ENCODE results near the gene KIF16B. TPM values are rescaled to one million over a fixed set of nuclear protein-coding genes. Genes with fewer than 3 reads are reported as not detected.

The KIF16B gene
- total RNA-seq, 1 experiment from 2014 or later = 7.0 TPM

DNA sequence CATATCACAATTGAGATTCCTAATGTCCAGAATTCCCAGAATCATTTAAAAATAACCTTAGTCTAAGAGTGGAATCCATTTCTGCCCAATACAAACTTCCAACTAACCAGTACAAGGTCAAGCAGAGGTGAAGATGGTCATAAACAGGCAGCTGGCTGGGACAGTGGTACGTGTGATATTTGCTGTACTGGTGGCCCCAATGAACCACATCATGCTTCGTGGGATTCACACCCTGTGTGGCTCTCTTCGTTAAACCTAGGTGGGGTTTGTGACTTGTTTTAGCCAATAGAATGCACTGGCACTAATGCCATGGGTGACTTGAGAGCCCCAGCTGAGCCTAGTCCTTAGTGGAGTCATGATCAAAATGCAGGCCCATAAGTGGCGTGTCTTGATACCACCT, 286.6 kb downstream of the KIF16B start:
- RAD21 ChIA-PET (ENCODE audit: low non-redundant PET in 1 of 2, low total read pairs in 2 of 2, uncharacterized antibody in 2 of 2, unreplicated experiment in 2 of 2) = no interaction called here
- intact Hi-C loops (cut with micrococcal nuclease) = loop anchor here (10.0 kb wide), 1 partner anchor 188 kb away; no protein-coding TSS in a partner anchor
- no TSS peak for BruUV-seq (replicated peaks)

More for the DNA sequence above, 286.6 kb downstream of the KIF16B start:
- no peak for ATAC-seq
- no peaks in the 10 kb centered on the region for H3K4me1 ChIP-seq (ENCODE audit: control insufficient read depth in 1 of 2, insufficient read depth in 2 of 2, low read length in 2 of 2)
- H3K27ac ChIP-seq (ENCODE audit: low read depth, low read length) = no peak overlapping the region
- H4K20me1 ChIP-seq (ENCODE audit: insufficient read depth) = no peaks in the 10 kb centered on the region
- H3K27me3 ChIP-seq (ENCODE audit: insufficient read depth, low read length) = no peaks in the 10 kb centered on the region
- POLR2A ChIA-PET = no interaction called here
- no peaks in the 10 kb centered on the region for H3K36me3 ChIP-seq (ENCODE audit: control insufficient read depth in 1 of 2, insufficient read depth in 2 of 2, low read length in 2 of 2)
- H3K4me2 ChIP-seq (ENCODE audit: low read length) = no peak overlapping the region
- DNase-seq (ENCODE audit: low read depth, low spot score) = no peak
- H3K9me3 ChIP-seq (ENCODE audit: control insufficient read depth in 1 of 2, insufficient read depth in 1 of 2, low read depth in 1 of 2, low read length in 2 of 2) = no peaks in the 10 kb centered on the region
- no peak overlapping the region for H2AFZ ChIP-seq (ENCODE audit: low read depth, low read length, poor library complexity, severe bottlenecking)
- no peak overlapping the region for H3K9ac ChIP-seq (ENCODE audit: low read length)
- H3K4me3 ChIP-seq (replicated peaks in 1 of 2; ENCODE audit: low read depth in 1 of 2, low read length in 2 of 2) = no peak overlapping the region
- no peaks in the 10 kb centered on the region for H3K79me2 ChIP-seq (ENCODE audit: insufficient read depth, low read length)
- TF ChIP-seq SIN3A (IDR thresholded peaks at IDR 0.05; ENCODE audit: low read depth) = no peak
- TF ChIP-seq SRF (IDR thresholded peaks at IDR 0.05; ENCODE audit: low read depth) = no peak
- TF ChIP-seq REST (IDR thresholded peaks at IDR 0.05; ENCODE audit: low read depth) = no peak
- no peak for TF ChIP-seq RAD21 (IDR thresholded peaks at IDR 0.05; ENCODE audit: low read depth)
- TF ChIP-seq EGR1 (IDR thresholded peaks at IDR 0.05; ENCODE audit: low read depth) = no peak
- CTCF ChIA-PET = no interaction called here
- no peaks in the 10 kb centered on the region for H3K9me2 ChIP-seq (ENCODE audit: insufficient read depth)
